ENCODE measurements around the gene CPNE8. TPM values are rescaled to one million over a fixed set of nuclear protein-coding genes. Genes with fewer than 3 reads are reported as not detected.
A peak's percentile ranks its signal among the peaks of the same experiment; 100 is the strongest.

CPNE8 gene
- total RNA-seq, 1 experiment from 2014 or later = 13.5 TPM

DNA sequence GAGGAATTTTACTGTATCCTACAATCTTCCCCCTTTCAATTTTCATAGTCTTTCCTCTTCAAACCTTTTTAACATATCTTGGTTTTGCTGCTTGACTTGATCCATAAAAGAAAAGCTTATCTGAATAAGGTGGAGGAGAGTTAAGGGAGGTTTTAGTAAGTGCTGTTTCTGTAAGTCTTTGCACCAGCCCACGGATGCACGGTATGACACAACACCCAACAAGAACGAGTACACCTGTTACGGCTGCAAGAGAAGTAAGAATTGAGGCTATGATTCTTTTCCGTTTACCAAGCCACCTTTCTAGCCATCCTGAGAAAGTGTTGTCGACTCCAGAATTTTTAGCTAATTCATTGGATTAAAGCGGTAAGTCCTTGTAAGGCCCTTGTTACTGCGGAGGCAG lies 26.1 kb upstream of the CPNE8 start:
- H3K36me3 ChIP-seq (ENCODE audit: control insufficient read depth, insufficient read depth, low read length) = no peaks in the 10 kb centered on the region
- no peak for DNase-seq
- peak overlapping the region; percentile 14 for H3K27ac Mint-ChIP-seq (ENCODE audit: unreplicated experiment)
- intact Hi-C loops (cut with micrococcal nuclease; ENCODE audit: unreplicated experiment) = no loop called here
- peaks cover 7% of the 10 kb centered on the region; the same call in 1 of the 2 replicates for H3K4me1 ChIP-seq
- peak overlapping the region; percentile 17 for H3K4me3 Mint-ChIP-seq (ENCODE audit: unreplicated experiment)
- H3K9me3 ChIP-seq = no peaks in the 10 kb centered on the region
- H3K4me3 ChIP-seq (ENCODE audit: low read depth, low read length) = no peak overlapping the region
- ChIA-PET CTCF (no interaction called here), POLR2A (no interaction called here)
- H3K27me3 ChIP-seq (replicated peaks; ENCODE audit: control insufficient read depth, insufficient read depth, low read length) = no peaks in the 10 kb centered on the region
- BruUV-seq (replicated peaks) = no TSS peak
- no peaks in the 10 kb centered on the region for H3K36me3 Mint-ChIP-seq (ENCODE audit: insufficient read depth, unreplicated experiment)
- peaks cover 16% of the 10 kb centered on the region for H3K9me3 Mint-ChIP-seq (ENCODE audit: unreplicated experiment)
- H3K4me1 Mint-ChIP-seq (ENCODE audit: low read depth, unreplicated experiment) = peaks cover 10% of the 10 kb centered on the region
- TF ChIP-seq CTCF (IDR thresholded peaks at IDR 0.05; ENCODE audit: insufficient read depth in 1 of 2, low read depth in 1 of 2, low read length in 1 of 2, severe bottlenecking in 1 of 2, unreplicated experiment in 1 of 2) = no peak
- H3K27me3 Mint-ChIP-seq (ENCODE audit: insufficient read depth, unreplicated experiment) = no peaks in the 10 kb centered on the region

DNA sequence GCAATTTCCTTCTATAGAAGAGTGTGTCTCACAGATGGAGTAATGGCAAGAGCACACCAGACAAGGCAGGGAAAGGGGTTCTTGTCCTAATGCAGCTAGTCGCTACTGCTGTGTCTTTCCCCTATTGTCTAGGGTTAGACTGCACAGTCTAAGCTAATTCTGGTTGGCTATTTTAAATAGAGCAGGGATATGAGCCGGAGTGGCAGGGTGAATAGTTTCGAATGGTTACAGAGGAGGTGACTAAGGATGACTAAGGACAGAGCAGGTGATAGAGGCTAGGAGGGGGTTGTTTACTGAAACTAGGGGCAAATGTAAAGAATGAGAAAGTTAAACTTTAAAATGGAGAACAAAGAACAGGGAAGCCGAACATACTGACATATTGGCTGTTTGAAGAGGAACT lies 25.6 kb upstream of the CPNE8 start:
- Histone ChIP-seq H3K36me3 (ENCODE audit: control insufficient read depth, insufficient read depth, low read length) (no peaks in the 10 kb centered on the region), H3K9me3 (no peaks in the 10 kb centered on the region), H3K27me3 (replicated peaks; ENCODE audit: control insufficient read depth, insufficient read depth, low read length) (no peaks in the 10 kb centered on the region), H3K4me3 (ENCODE audit: low read depth, low read length) (no peak overlapping the region), H3K4me1 (peaks cover 7% of the 10 kb centered on the region; the same call in 1 of the 2 replicates)
- CTCF ChIA-PET = no interaction called here
- no peaks in the 10 kb centered on the region for H3K36me3 Mint-ChIP-seq (ENCODE audit: insufficient read depth, unreplicated experiment)
- POLR2A ChIA-PET = no interaction called here
- H3K9me3 Mint-ChIP-seq (ENCODE audit: unreplicated experiment) = peaks cover 12% of the 10 kb centered on the region
- no peak for TF ChIP-seq CTCF (IDR thresholded peaks at IDR 0.05; ENCODE audit: insufficient read depth in 1 of 2, low read depth in 1 of 2, low read length in 1 of 2, severe bottlenecking in 1 of 2, unreplicated experiment in 1 of 2)
- peak overlapping the region; percentile 14 for H3K27ac Mint-ChIP-seq (ENCODE audit: unreplicated experiment)
- BruUV-seq (replicated peaks) = no TSS peak
- H3K27me3 Mint-ChIP-seq (ENCODE audit: insufficient read depth, unreplicated experiment) = no peaks in the 10 kb centered on the region
- H3K4me3 Mint-ChIP-seq (ENCODE audit: unreplicated experiment) = peak overlapping the region; percentile 17
- H3K4me1 Mint-ChIP-seq (ENCODE audit: low read depth, unreplicated experiment) = peaks cover 10% of the 10 kb centered on the region
- intact Hi-C loops (cut with micrococcal nuclease; ENCODE audit: unreplicated experiment) = no loop called here
- DNase-seq = no peak

DNA sequence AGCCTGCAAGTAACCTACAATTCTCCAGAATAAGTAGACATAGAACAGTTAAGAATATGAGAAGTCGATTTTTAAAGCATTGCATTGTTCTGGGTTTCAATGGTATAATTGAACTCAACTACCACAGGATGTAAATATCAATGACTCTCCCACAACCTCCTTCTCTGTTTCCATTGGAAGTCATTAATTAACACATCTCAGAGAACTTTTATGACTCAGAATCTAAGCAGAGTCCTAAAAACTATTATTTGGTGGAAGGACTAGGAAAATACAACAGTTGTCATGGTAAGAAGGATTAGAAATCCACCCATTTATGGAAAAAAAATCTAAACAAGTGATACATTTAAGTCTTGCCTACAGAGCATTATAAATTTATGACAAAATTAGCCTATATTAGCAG lies 21.1 kb upstream of the CPNE8 start:
- no peaks in the 10 kb centered on the region for H3K27me3 ChIP-seq (replicated peaks; ENCODE audit: control insufficient read depth, insufficient read depth, low read length)
- ChIA-PET CTCF (no interaction called here), POLR2A (no interaction called here)
- no peak overlapping the region for H3K27ac Mint-ChIP-seq (ENCODE audit: unreplicated experiment)
- H3K4me3 Mint-ChIP-seq (ENCODE audit: unreplicated experiment) = no peak overlapping the region
- H3K36me3 Mint-ChIP-seq (ENCODE audit: insufficient read depth, unreplicated experiment) = no peaks in the 10 kb centered on the region
- DNase-seq = no peak
- H3K9me3 Mint-ChIP-seq (ENCODE audit: unreplicated experiment) = no peaks in the 10 kb centered on the region
- intact Hi-C loops (cut with micrococcal nuclease; ENCODE audit: unreplicated experiment) = loop anchor here (10.0 kb wide), 1 partner anchor 372 kb away; no protein-coding TSS in a partner anchor
- peaks cover 9% of the 10 kb centered on the region for H3K4me1 Mint-ChIP-seq (ENCODE audit: low read depth, unreplicated experiment)
- H3K9me3 ChIP-seq = no peaks in the 10 kb centered on the region
- no peaks in the 10 kb centered on the region for H3K36me3 ChIP-seq (ENCODE audit: control insufficient read depth, insufficient read depth, low read length)
- TF ChIP-seq CTCF (IDR thresholded peaks at IDR 0.05; ENCODE audit: insufficient read depth in 1 of 2, low read depth in 1 of 2, low read length in 1 of 2, severe bottlenecking in 1 of 2, unreplicated experiment in 1 of 2) = no peak
- H3K27me3 Mint-ChIP-seq (ENCODE audit: insufficient read depth, unreplicated experiment) = no peaks in the 10 kb centered on the region
- no TSS peak for BruUV-seq (replicated peaks)
- peaks cover 7% of the 10 kb centered on the region; the same call in 1 of the 2 replicates for H3K4me1 ChIP-seq
- no peak overlapping the region for H3K4me3 ChIP-seq (ENCODE audit: low read depth, low read length)
